ENCODE measurements around the gene MARCHF6. TPM values are rescaled to one million over a fixed set of nuclear protein-coding genes. Genes with fewer than 3 reads are reported as not detected.

Gene MARCHF6
- total and polyA plus RNA-seq, 2 experiments from 2014 or later, result 70.8 to 77.5 TPM

- TF ChIP-seq ZNF462 (CRISPR knock-in tag; IDR thresholded peaks at IDR 0.05), result no peak
- TF ChIP-seq ZNF331 (CRISPR knock-in tag; IDR thresholded peaks at IDR 0.05; ENCODE audit: low read depth), result no peak
- no peak for TF ChIP-seq NANOG (IDR thresholded peaks at IDR 0.05; ENCODE audit: borderline replicate concordance)
- no peak for TF ChIP-seq STAT1 (IDR thresholded peaks at IDR 0.05; ENCODE audit: unreplicated experiment)
- TF ChIP-seq JUNB (IDR thresholded peaks at IDR 0.05; ENCODE audit: unreplicated experiment), result no peak
These were observed 24.1 kb upstream of the MARCHF6 start (continued) for GRCh38 chr5:10329446-10329819.

GRCh38 chr5:10329820-10330481, 23.5 kb upstream of the MARCHF6 start:
- DNase-seq (ENCODE audit: low spot score) (no peak), ATAC-seq (no peak)
- Histone ChIP-seq H3K36me3 (ENCODE audit: insufficient read depth) (no peaks in the 10 kb centered on the region), H3F3A (replicated peaks; ENCODE audit: low read depth) (0 out of 2 replicates have a peak, but pooled peaks cover 3% of the 10 kb centered on the region), H4K20me1 (replicated peaks; ENCODE audit: insufficient read depth) (no peaks in the 10 kb centered on the region; the same call in 1 of the 2 replicates), H3K27me3 (ENCODE audit: insufficient read depth) (peaks cover 49% of the 10 kb centered on the region), H3K4me3 (no peak overlapping the region), H2AFZ (no peak overlapping the region), H3K27ac (ENCODE audit: low read depth) (no peak overlapping the region), H3K9me2 (ENCODE audit: insufficient read depth) (no peaks in the 10 kb centered on the region), H3K4me1 (ENCODE audit: insufficient read depth) (no peaks in the 10 kb centered on the region; the same call in 1 of the 2 replicates), H3K4me2 (no peak overlapping the region), H3K79me2 (replicated peaks; ENCODE audit: insufficient read depth) (no peaks in the 10 kb centered on the region)
- H3K4me3 Mint-ChIP-seq, result no peak overlapping the region
- H3K4me1 Mint-ChIP-seq, result peaks cover 2% of the 10 kb centered on the region; the same call in 2 of the 3 replicates
- no peak overlapping the region for H3K27ac Mint-ChIP-seq
- H3K27me3 Mint-ChIP-seq (ENCODE audit: insufficient read depth, low read depth, poor library complexity), result peaks cover 48% of the 10 kb centered on the region
- no peaks in the 10 kb centered on the region; the same call in 2 of the 3 replicates for H3K36me3 Mint-ChIP-seq (ENCODE audit: low read depth)
- H3K9me3 Mint-ChIP-seq, result no peaks in the 10 kb centered on the region; the same call in 2 of the 3 replicates
- TF ChIP-seq NANOG (IDR thresholded peaks at IDR 0.05; ENCODE audit: borderline replicate concordance), result no peak
- TF ChIP-seq EZH2 (IDR thresholded peaks at IDR 0.05; ENCODE audit: low read depth, unreplicated experiment), result no peak
- no peak for TF ChIP-seq ZNF462 (CRISPR knock-in tag; IDR thresholded peaks at IDR 0.05)
- no peak for TF ChIP-seq ZNF114 (CRISPR knock-in tag; IDR thresholded peaks at IDR 0.05)
- TF ChIP-seq POLR2AphosphoS5 (IDR thresholded peaks at IDR 0.05; ENCODE audit: low read depth), result no peak
- no peak for TF ChIP-seq ZNF331 (CRISPR knock-in tag; IDR thresholded peaks at IDR 0.05; ENCODE audit: low read depth)

All from GM23338 (cell line).